ENCODE data around the gene IPO4. TPM values are rescaled to one million over a fixed set of nuclear protein-coding genes. Genes with fewer than 3 reads are reported as not detected.
"Not testable (repeated sequence)": the region's sequence is repeated elsewhere in the genome, so short reads cannot be mapped to it uniquely, and the experiment has no call there.

The IPO4 gene
- total and polyA plus RNA-seq, 2 donors: 9.8 to 24.3 TPM

- no peaks in the 10 kb centered on the region for H3K4me1 ChIP-seq (ENCODE audit: insufficient read depth)
- H3K36me3 ChIP-seq (ENCODE audit: insufficient read depth): no peaks in the 10 kb centered on the region
- DNase-seq (ENCODE audit: extremely low spot score): no peak
- no peak overlapping the region for H3K27ac ChIP-seq (ENCODE audit: low read depth)
- H3K4me3 ChIP-seq (ENCODE audit: low read depth, low read length): no peak overlapping the region
- 74% methylated on average over 1 of the region's 1 CpG for WGBS
These were observed 37.9 kb upstream of the IPO4 start for GRCh38 chr14:24226473-24226872.

DNA sequence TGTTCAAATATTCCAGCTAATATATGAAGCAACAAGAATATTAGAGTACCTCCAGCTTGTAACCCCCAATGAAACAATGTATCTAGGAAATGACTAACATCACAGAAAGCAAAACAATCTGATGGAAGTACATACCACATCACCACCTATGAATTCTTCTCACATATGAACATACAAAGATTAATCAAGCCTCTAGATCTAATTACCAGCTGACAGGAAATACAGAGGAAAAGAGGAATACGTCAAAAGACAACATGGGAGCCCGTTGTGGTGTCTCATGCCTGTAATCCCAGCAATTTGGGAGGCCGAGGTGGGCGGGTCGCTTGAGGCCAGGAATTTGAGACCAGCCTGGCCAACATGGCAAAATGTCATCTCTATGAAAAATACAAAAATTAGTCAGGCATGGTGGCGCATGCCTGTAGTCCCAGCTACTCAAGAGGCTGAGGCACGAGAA is 36.0 kb upstream of the IPO4 start:
- no peak overlapping the region for H3K27ac ChIP-seq (ENCODE audit: low read depth)
- 90% methylated on average over 7 of the region's 7 CpGs for WGBS
- no peak for DNase-seq (ENCODE audit: extremely low spot score)
- H3K4me3 ChIP-seq (ENCODE audit: low read depth, low read length): no peak overlapping the region
- no peaks in the 10 kb centered on the region for H3K4me1 ChIP-seq (ENCODE audit: insufficient read depth)
- no peaks in the 10 kb centered on the region for H3K36me3 ChIP-seq (ENCODE audit: insufficient read depth)

GRCh38 chr14:24222987-24223386 is 34.4 kb upstream of the IPO4 start:
- not testable (repeated sequence) for H3K4me1 ChIP-seq (ENCODE audit: insufficient read depth); H3K4me3 ChIP-seq (ENCODE audit: low read depth, low read length); DNase-seq (ENCODE audit: extremely low spot score); H3K27ac ChIP-seq (ENCODE audit: low read depth); H3K36me3 ChIP-seq (ENCODE audit: insufficient read depth)
- WGBS: 95% methylated on average over 4 of the region's 4 CpGs

- no peak for DNase-seq (ENCODE audit: extremely low spot score)
- WGBS: 58% methylated on average over 3 of the region's 3 CpGs
- Histone ChIP-seq H3K4me1 (ENCODE audit: insufficient read depth) (no peaks in the 10 kb centered on the region), H3K4me3 (ENCODE audit: low read depth, low read length) (no peak overlapping the region), H3K36me3 (ENCODE audit: insufficient read depth) (no peaks in the 10 kb centered on the region), H3K27ac (ENCODE audit: low read depth) (no peak overlapping the region)
These were observed 30.9 kb upstream of the IPO4 start for GRCh38 chr14:24219521-24219920.

DNA sequence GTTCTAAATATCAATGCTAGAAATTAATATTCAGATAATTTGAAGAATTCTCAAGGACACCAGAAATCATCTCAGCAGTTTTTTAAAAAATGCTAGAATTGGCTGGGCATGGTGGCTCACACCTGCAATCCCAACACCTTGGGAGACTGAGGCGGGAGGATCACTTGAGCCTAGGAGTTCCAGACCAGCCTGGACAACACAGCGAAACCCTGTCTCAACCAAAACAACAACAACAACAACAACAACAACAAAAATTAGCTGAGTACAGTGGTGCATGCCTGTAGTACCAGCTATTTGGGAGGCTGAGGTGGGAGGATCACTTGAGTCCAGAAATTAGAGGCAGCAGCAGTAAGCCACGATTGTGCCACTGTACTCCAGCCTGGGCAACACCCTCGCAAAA is 30.5 kb upstream of the IPO4 start:
- Histone ChIP-seq H3K27ac (ENCODE audit: low read depth) (no peak overlapping the region), H3K4me3 (ENCODE audit: low read depth, low read length) (no peak overlapping the region), H3K36me3 (ENCODE audit: insufficient read depth) (no peaks in the 10 kb centered on the region), H3K4me1 (ENCODE audit: insufficient read depth) (no peaks in the 10 kb centered on the region)
- no peak for DNase-seq (ENCODE audit: extremely low spot score)
- WGBS: 92% methylated on average over 4 of the region's 4 CpGs

- not testable (repeated sequence) for DNase-seq (ENCODE audit: extremely low spot score); H3K36me3 ChIP-seq (ENCODE audit: insufficient read depth); H3K4me1 ChIP-seq (ENCODE audit: insufficient read depth); H3K4me3 ChIP-seq (ENCODE audit: low read depth, low read length); H3K27ac ChIP-seq (ENCODE audit: low read depth)
- WGBS: 98% methylated on average over 1 of the region's 1 CpG
These were observed 28.3 kb upstream of the IPO4 start for GRCh38 chr14:24216876-24217275.

DNA sequence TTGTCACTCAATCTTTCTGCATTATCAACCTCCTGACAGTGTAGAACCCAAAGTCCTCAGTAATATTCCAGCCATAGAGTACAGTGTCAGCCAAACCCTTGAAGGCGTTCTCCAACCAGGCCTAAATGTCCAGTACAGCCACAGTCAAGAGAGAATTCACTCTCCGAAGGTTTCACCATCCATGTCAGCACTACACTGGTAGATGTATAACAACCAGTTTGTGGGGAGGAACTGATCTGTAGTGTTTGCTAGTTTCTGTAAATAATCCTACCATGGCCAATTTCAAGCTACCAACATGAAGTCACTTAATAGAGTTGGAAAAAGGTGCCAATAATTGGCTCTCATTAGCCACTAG is 27.7 kb upstream of the IPO4 start:
- Histone ChIP-seq H3K4me1 (ENCODE audit: insufficient read depth) (no peaks in the 10 kb centered on the region), H3K27ac (ENCODE audit: low read depth) (no peak overlapping the region), H3K36me3 (ENCODE audit: insufficient read depth) (no peaks in the 10 kb centered on the region), H3K4me3 (ENCODE audit: low read depth, low read length) (no peak overlapping the region)
- 90% methylated on average over 2 of the region's 2 CpGs for WGBS
- DNase-seq (ENCODE audit: extremely low spot score): no peak

GRCh38 chr14:24215495-24216344 is 27.1 kb upstream of the IPO4 start, which contains the start of gene MDP1:
TSS of gene MDP1 (minus strand) at chr14:24216066. CDS start at chr14:24215955, 111 bp downstream.
- DNase-seq (ENCODE audit: extremely low spot score): peak; percentile 56
- no peaks in the 10 kb centered on the region for H3K4me1 ChIP-seq (ENCODE audit: insufficient read depth)
- H3K27ac ChIP-seq (ENCODE audit: low read depth): peak within 1 kb of the TSS; percentile 87
- H3K36me3 ChIP-seq (ENCODE audit: insufficient read depth): no peaks in the 10 kb centered on the region
- under 1% methylated on average over 40 of the region's 40 CpGs for WGBS
- peak within 1 kb of the TSS; percentile 70 for H3K4me3 ChIP-seq (ENCODE audit: low read depth, low read length)

GRCh38 chr14:24213866-24214662 is 25.4 kb upstream of the IPO4 start:
- Histone ChIP-seq H3K27ac (ENCODE audit: low read depth) (peak overlapping the region; percentile 42), H3K36me3 (ENCODE audit: insufficient read depth) (no peaks in the 10 kb centered on the region), H3K4me3 (ENCODE audit: low read depth, low read length) (no peak overlapping the region), H3K4me1 (ENCODE audit: insufficient read depth) (no peaks in the 10 kb centered on the region)
- 90% methylated on average over 7 of the region's 7 CpGs for WGBS
- no peak for DNase-seq (ENCODE audit: extremely low spot score)

GRCh38 chr14:24212924-24213865 is 24.6 kb upstream of the IPO4 start, which contains the start of gene CHMP4A:
TSS of gene CHMP4A (minus strand) at chr14:24213488. CDS start at chr14:24213439, 49 bp downstream.
- H3K27ac ChIP-seq (ENCODE audit: low read depth): peak within 1 kb of the TSS; percentile 97
- no peaks in the 10 kb centered on the region for H3K4me1 ChIP-seq (ENCODE audit: insufficient read depth)
- WGBS: under 1% methylated on average over 53 of the region's 53 CpGs
- H3K36me3 ChIP-seq (ENCODE audit: insufficient read depth): no peaks in the 10 kb centered on the region
- DNase-seq (ENCODE audit: extremely low spot score): peak; percentile 95
- peak within 1 kb of the TSS; percentile 62 for H3K4me3 ChIP-seq (ENCODE audit: low read depth, low read length)

- WGBS: 93% methylated on average over 6 of the region's 6 CpGs
- no peak for DNase-seq (ENCODE audit: extremely low spot score)
- Histone ChIP-seq H3K4me3 (ENCODE audit: low read depth, low read length) (no peak overlapping the region), H3K36me3 (ENCODE audit: insufficient read depth) (no peaks in the 10 kb centered on the region), H3K4me1 (ENCODE audit: insufficient read depth) (no peaks in the 10 kb centered on the region), H3K27ac (ENCODE audit: low read depth) (no peak overlapping the region)
These were observed 22.7 kb upstream of the IPO4 start for GRCh38 chr14:24211311-24211710.

DNA sequence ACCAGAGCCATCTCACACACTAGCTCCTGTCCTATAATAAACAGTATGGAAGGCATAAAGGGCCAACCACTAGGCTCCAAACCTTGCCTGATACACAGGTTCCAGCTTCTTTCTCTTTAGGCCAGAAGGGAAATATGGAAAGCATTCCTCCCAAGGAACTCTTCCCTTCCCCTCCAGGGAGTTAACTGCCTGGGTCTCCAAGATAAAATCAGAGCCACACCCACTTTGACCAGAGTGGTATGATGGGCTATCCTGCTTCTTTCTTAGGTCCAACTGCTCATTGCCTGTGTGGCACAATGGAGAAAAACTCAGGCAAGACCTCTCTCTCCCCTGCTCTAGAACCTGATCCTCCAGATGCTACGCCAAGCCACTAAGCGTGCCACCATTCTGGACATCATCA is 19.0 kb upstream of the IPO4 start:
- Histone ChIP-seq H3K36me3 (ENCODE audit: insufficient read depth) (no peaks in the 10 kb centered on the region), H3K27ac (ENCODE audit: low read depth) (no peak overlapping the region), H3K4me3 (ENCODE audit: low read depth, low read length) (no peak overlapping the region), H3K4me1 (ENCODE audit: insufficient read depth) (no peaks in the 10 kb centered on the region)
- over 99% methylated on average over 2 of the region's 2 CpGs for WGBS
- DNase-seq (ENCODE audit: extremely low spot score): no peak

DNA sequence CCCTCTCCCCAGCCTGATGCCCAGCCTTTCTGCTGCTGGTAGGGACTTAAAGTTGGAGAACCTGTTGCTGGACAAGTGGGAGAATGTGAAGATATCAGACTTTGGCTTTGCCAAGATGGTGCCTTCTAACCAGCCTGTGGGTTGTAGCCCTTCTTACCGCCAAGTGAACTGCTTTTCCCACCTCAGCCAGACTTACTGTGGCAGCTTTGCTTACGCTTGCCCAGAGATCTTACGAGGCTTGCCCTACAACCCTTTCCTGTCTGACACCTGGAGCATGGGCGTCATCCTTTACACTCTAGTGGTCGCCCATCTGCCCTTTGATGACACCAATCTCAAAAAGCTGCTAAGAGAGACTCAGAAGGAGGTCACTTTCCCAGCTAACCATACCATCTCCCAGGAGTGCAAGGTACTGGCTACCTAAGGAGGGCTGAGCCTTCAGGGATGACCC is 18.5 kb upstream of the IPO4 start:
- DNase-seq (ENCODE audit: extremely low spot score): no peak
- Histone ChIP-seq H3K4me1 (ENCODE audit: insufficient read depth) (no peaks in the 10 kb centered on the region), H3K27ac (ENCODE audit: low read depth) (no peak overlapping the region), H3K36me3 (ENCODE audit: insufficient read depth) (no peaks in the 10 kb centered on the region), H3K4me3 (ENCODE audit: low read depth, low read length) (no peak overlapping the region)
- WGBS: 95% methylated on average over 5 of the region's 5 CpGs
